Activated T-cell treated with anti-CD3 and anti-CD28 coated beads, Interleukin-2, amount 50 U/mL, for 24 hours (primary cell): ENCODE data around the gene RRP1B.

Experiments used
- DNase-seq: peaks from one replicate; pipeline ENCODE4 v3.0.0-alpha.2; 2020
- H3K27ac Mint-ChIP-seq: 2 replicates; pipeline ENCODE4 v1.8.0; 2020; ENCODE audit warnings: mild to moderate bottlenecking, mixed read lengths
- H3K27me3 Mint-ChIP-seq: 2 replicates; pipeline ENCODE4 v1.8.0; 2020; ENCODE audit warnings: mixed read lengths
- H3K36me3 Mint-ChIP-seq: 2 replicates; pipeline ENCODE4 v1.8.0; 2020; ENCODE audit warnings: low read depth, mixed read lengths
- H3K4me1 Mint-ChIP-seq: 2 replicates; pipeline ENCODE4 v1.8.0; 2020; ENCODE audit warnings: low read depth, mixed read lengths
- H3K4me3 Mint-ChIP-seq: 2 replicates; pipeline ENCODE4 v1.8.0; 2020; ENCODE audit warnings: mild to moderate bottlenecking, moderate library complexity, mixed read lengths
- H3K9me3 Mint-ChIP-seq: 2 replicates; pipeline ENCODE4 v1.8.0; 2020; ENCODE audit warnings: mixed read lengths

Gene RRP1B

DNA sequence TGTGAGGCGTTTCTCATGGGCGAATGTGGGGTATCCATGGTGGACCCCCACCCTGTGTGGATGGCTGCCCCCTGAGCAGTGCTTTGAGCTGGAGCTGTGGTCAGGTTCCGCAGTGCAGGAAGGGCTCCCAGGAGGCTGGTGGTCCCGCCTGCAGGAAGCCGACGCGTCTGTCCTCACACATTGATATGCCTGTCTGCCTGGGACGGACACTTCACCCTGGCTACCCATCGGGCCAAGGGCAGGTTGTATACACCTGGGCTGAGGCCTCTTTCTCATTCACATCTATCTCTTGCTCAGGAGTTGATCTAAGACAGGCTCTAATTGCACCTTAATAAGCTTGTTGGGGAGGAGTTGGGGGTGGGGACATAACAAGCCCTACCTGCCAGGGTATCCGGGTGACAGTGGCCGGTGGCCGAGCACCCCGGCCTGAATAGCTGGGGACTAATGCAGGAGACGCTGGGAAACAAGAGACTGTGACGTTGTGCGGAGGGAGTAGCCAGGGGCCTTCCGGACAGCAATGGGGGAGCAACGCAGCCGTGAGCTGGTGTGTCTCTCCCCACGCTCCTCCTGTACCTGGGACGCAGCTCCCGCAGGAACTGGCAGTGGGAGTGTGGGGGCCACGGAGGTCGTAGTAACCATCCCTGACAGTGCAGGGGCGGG is 81.3 kb downstream of the RRP1B start:
- Mint-ChIP-seq H3K4me1 (peaks cover 18% of the 10 kb centered on the region), H3K27ac (peak overlapping the region; percentile 87), H3K27me3 (no peaks in the 10 kb centered on the region), H3K9me3 (no peaks in the 10 kb centered on the region), H3K4me3 (peak overlapping the region; percentile 23), H3K36me3 (peaks cover 58% of the 10 kb centered on the region)
- no peak for DNase-seq

DNA sequence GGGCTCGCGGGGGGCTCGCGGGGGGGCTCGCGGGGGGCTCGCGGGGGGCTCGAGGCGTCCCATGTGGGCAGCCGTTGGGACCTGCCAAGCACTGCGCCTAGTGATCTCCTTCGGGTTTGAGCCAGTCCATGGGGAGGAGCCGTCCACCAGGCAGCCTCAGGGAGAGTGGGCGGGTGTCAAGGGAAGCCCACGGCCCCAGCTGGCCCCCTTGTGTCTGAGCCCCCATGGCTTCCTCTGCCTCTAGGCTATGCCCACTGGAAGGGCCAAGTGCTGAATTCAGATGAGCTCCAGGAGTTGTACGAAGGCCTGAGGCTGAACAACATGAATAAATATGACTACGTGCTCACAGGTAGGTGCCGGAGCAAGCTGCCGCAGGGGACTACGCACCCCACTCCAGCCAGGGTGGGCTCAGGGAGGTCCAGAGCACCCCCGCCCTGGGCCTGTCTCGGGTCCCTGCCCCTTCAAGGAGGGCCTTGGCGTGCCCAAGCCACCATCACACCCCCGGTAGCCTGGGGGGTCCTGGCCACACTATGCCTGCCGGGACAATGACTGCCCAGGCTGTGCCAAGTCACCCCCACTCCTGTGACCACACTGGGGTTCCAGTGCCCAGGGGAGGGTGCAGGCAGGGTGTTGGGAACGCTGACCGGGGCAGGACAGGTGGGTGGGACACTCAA is 82.2 kb downstream of the RRP1B start:
- H3K27ac Mint-ChIP-seq: no peak overlapping the region

GRCh38 chr21:43743947-43744346 is 84.6 kb downstream of the RRP1B start:
- H3K27ac Mint-ChIP-seq: peak overlapping the region; percentile 71

More for the DNA sequence above, 82.2 kb downstream of the RRP1B start:
- H3K4me1 Mint-ChIP-seq: peaks cover 10% of the 10 kb centered on the region
- no peaks in the 10 kb centered on the region for H3K27me3 Mint-ChIP-seq
- peaks cover 57% of the 10 kb centered on the region for H3K36me3 Mint-ChIP-seq
- DNase-seq: no peak
- no peak overlapping the region for H3K4me3 Mint-ChIP-seq
- no peaks in the 10 kb centered on the region for H3K9me3 Mint-ChIP-seq

DNA sequence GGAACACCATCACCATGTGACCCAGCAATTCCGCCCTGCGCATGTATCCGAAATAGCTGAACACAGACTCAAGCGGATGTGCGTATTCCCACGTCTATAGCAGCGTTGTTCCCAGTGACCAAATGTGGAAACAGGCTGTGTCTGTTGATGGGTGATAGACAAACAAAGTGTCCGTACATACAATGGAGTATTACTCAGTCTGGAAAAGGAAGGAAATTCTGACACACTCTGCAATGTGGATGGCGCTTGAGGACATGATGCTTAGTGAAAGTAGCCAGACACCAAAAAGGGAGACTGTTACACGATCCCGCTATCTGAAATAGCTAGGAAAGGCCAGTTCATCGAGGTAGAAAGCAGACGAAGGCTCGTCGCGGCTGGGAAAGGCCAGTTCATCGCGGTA is 85.4 kb downstream of the RRP1B start:
- no peak overlapping the region for H3K27ac Mint-ChIP-seq
- peaks cover 70% of the 10 kb centered on the region for H3K36me3 Mint-ChIP-seq
- DNase-seq: no peak
- no peak overlapping the region for H3K4me3 Mint-ChIP-seq
- no peaks in the 10 kb centered on the region for H3K27me3 Mint-ChIP-seq
- H3K4me1 Mint-ChIP-seq: peaks cover 6% of the 10 kb centered on the region
- no peaks in the 10 kb centered on the region for H3K9me3 Mint-ChIP-seq

More at GRCh38 chr21:43743947-43744346, 84.6 kb downstream of the RRP1B start:
- H3K9me3 Mint-ChIP-seq: no peaks in the 10 kb centered on the region
- H3K36me3 Mint-ChIP-seq: peaks cover 68% of the 10 kb centered on the region
- no peak for DNase-seq
- H3K27me3 Mint-ChIP-seq: no peaks in the 10 kb centered on the region
- peaks cover 9% of the 10 kb centered on the region for H3K4me1 Mint-ChIP-seq
- no peak overlapping the region for H3K4me3 Mint-ChIP-seq
